Stimulated activated memory B cell treated with anti-CD40 and anti-IgM and Interleukin-4, amounts not matched to agents 10 μg/mL and 1 μg/mL and 100 μg/mL, for 72 hours (primary cell): ENCODE results near the gene DST.

Source experiments
- ATAC-seq: fragments of 150-1000 bp; cut with Tn5 transposase; 2 replicates; pipeline ENCODE4 v1.10.0; 2021
- H3K27ac Mint-ChIP-seq: one replicate; pipeline ENCODE4 v1.8.0; 2022; ENCODE audit warnings: mild to moderate bottlenecking, mixed read lengths
- H3K27me3 Mint-ChIP-seq: one replicate; pipeline ENCODE4 v1.8.0; 2022; ENCODE audit warnings: mixed read lengths
- H3K36me3 Mint-ChIP-seq: one replicate; pipeline ENCODE4 v1.8.0; 2022; ENCODE audit warnings: mixed read lengths
- H3K4me1 Mint-ChIP-seq: one replicate; pipeline ENCODE4 v1.8.0; 2022; ENCODE audit warnings: mixed read lengths
- H3K4me3 Mint-ChIP-seq: one replicate; pipeline ENCODE4 v1.8.0; 2022; ENCODE audit warnings: mild to moderate bottlenecking, moderate library complexity, mixed read lengths
- H3K9me3 Mint-ChIP-seq: one replicate; pipeline ENCODE4 v1.8.0; 2022; ENCODE audit warnings: mixed read lengths

The DST gene

GRCh38 chr6:56642366-56643261, at the start of gene DST:
TSS of gene DST (minus strand) at chr6:56642889.
- Mint-ChIP-seq H3K27me3 (peaks cover 12% of the 10 kb centered on the region), H3K36me3 (no peaks in the 10 kb centered on the region), H3K9me3 (no peaks in the 10 kb centered on the region), H3K27ac (no peak within 1 kb of the TSS), H3K4me3 (no peak within 1 kb of the TSS), H3K4me1 (no peaks in the 10 kb centered on the region)
- no peak for ATAC-seq

- ATAC-seq, result no peak
- no peaks in the 10 kb centered on the region for H3K36me3 Mint-ChIP-seq
- H3K27me3 Mint-ChIP-seq, result no peaks in the 10 kb centered on the region
- H3K9me3 Mint-ChIP-seq, result no peaks in the 10 kb centered on the region
- H3K4me3 Mint-ChIP-seq, result no peak overlapping the region
- H3K4me1 Mint-ChIP-seq, result peaks cover 7% of the 10 kb centered on the region
- H3K27ac Mint-ChIP-seq, result no peak overlapping the region
Measured at GRCh38 chr6:56691814-56692213, 49.1 kb upstream of the DST start.

DNA sequence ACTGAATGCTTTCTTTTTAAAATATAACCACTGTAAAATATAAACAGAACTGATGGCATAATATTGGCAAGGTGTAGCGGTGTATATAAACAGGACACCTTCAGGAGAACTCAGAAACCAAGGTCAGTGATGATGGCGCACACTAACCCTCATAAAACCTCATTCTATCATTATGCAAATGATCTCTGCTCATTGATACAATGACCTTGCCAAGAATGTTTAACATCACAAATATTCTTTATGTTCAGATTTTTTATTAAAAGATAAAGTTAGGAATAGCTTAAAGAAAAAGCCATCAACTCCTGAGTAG, 48.6 kb upstream of the DST start:
- H3K27me3 Mint-ChIP-seq, result no peaks in the 10 kb centered on the region
- no peak overlapping the region for H3K27ac Mint-ChIP-seq
- peaks cover 7% of the 10 kb centered on the region for H3K4me1 Mint-ChIP-seq
- no peak for ATAC-seq
- no peaks in the 10 kb centered on the region for H3K9me3 Mint-ChIP-seq
- no peaks in the 10 kb centered on the region for H3K36me3 Mint-ChIP-seq
- H3K4me3 Mint-ChIP-seq, result no peak overlapping the region

- no peak for ATAC-seq
- Mint-ChIP-seq H3K9me3 (no peaks in the 10 kb centered on the region), H3K4me3 (no peak overlapping the region), H3K36me3 (no peaks in the 10 kb centered on the region), H3K4me1 (peaks cover 7% of the 10 kb centered on the region), H3K27ac (no peak overlapping the region), H3K27me3 (no peaks in the 10 kb centered on the region)
Measured at GRCh38 chr6:56690519-56691285, 48.0 kb upstream of the DST start.

- no peak overlapping the region for H3K4me3 Mint-ChIP-seq
- H3K36me3 Mint-ChIP-seq, result no peaks in the 10 kb centered on the region
- no peaks in the 10 kb centered on the region for H3K9me3 Mint-ChIP-seq
- peaks cover 7% of the 10 kb centered on the region for H3K4me1 Mint-ChIP-seq
- no peak for ATAC-seq
- no peaks in the 10 kb centered on the region for H3K27me3 Mint-ChIP-seq
- H3K27ac Mint-ChIP-seq, result no peak overlapping the region
Measured at GRCh38 chr6:56689663-56690062, 47.0 kb upstream of the DST start.

- Mint-ChIP-seq H3K27me3 (no peaks in the 10 kb centered on the region), H3K9me3 (no peaks in the 10 kb centered on the region), H3K27ac (no peak overlapping the region), H3K4me1 (peaks cover 7% of the 10 kb centered on the region), H3K4me3 (no peak overlapping the region), H3K36me3 (no peaks in the 10 kb centered on the region)
- ATAC-seq, result no peak
Measured at GRCh38 chr6:56689114-56689513, 46.4 kb upstream of the DST start.

- H3K36me3 Mint-ChIP-seq, result no peaks in the 10 kb centered on the region
- no peak for ATAC-seq
- H3K4me1 Mint-ChIP-seq, result peaks cover 7% of the 10 kb centered on the region
- no peak overlapping the region for H3K27ac Mint-ChIP-seq
- no peaks in the 10 kb centered on the region for H3K9me3 Mint-ChIP-seq
- H3K4me3 Mint-ChIP-seq, result no peak overlapping the region
- no peaks in the 10 kb centered on the region for H3K27me3 Mint-ChIP-seq
Measured at GRCh38 chr6:56688521-56688920, 45.8 kb upstream of the DST start.

GRCh38 chr6:56687551-56687950, 44.9 kb upstream of the DST start:
- no peaks in the 10 kb centered on the region for H3K9me3 Mint-ChIP-seq
- no peak overlapping the region for H3K27ac Mint-ChIP-seq
- H3K27me3 Mint-ChIP-seq, result no peaks in the 10 kb centered on the region
- no peak for ATAC-seq
- H3K4me3 Mint-ChIP-seq, result no peak overlapping the region
- H3K4me1 Mint-ChIP-seq, result peaks cover 7% of the 10 kb centered on the region
- H3K36me3 Mint-ChIP-seq, result no peaks in the 10 kb centered on the region

DNA sequence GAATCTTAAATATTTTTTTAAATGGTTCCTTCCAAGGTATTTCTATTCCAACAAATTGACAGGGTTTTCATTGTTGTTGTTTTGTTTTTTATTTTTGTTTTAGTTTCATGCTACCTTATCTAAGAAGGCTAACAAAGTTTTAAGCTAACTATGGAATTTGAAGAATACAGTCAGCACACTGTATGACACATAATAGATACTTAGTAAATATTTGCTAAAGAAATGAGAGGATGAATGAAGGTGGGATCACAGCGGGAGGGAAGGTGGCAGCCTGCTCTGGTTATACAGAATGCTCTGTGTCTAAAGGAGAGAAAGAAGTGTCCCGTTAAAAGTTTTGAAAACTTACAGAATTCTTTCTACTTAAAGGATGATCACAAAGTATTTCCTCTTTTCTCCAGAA, 43.7 kb upstream of the DST start:
- no peak for ATAC-seq
- Mint-ChIP-seq H3K36me3 (no peaks in the 10 kb centered on the region), H3K9me3 (no peaks in the 10 kb centered on the region), H3K27me3 (no peaks in the 10 kb centered on the region), H3K4me1 (peaks cover 7% of the 10 kb centered on the region), H3K27ac (no peak overlapping the region), H3K4me3 (no peak overlapping the region)

- no peaks in the 10 kb centered on the region for H3K9me3 Mint-ChIP-seq
- H3K4me1 Mint-ChIP-seq, result peaks cover 7% of the 10 kb centered on the region
- no peaks in the 10 kb centered on the region for H3K36me3 Mint-ChIP-seq
- ATAC-seq, result no peak
- no peaks in the 10 kb centered on the region for H3K27me3 Mint-ChIP-seq
- H3K27ac Mint-ChIP-seq, result no peak overlapping the region
- H3K4me3 Mint-ChIP-seq, result no peak overlapping the region
Measured at GRCh38 chr6:56685994-56686393, 43.3 kb upstream of the DST start.

DNA sequence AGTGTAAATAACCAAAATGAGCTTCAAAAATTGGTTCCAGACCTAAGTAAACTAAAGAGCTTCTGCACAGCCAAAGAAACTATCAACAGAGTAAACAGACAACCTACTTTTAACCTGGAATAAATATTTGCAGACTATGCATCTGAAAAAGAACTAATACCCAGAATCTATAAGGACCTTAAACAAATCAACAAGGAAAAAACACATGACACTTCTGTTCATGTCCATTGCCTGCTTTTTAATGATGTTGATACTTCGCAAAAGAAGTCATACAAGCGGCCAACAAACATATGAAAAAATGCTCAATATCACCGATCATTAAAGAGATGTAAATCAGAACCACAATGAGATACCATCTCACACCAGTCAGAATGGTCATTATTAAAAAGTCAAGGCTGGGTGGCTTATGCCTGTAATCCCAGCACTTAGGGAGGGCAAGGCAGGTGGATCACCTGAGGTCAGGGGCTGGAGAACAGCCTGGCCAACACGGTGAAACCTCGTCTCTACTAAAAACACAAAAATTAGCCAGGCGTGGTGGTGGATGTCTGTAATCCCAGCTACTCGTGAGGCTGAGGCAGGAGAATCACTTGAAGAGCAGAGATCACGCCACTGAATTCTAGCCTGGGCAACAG, 42.5 kb upstream of the DST start:
- ATAC-seq, result no peak
- Mint-ChIP-seq H3K9me3 (no peaks in the 10 kb centered on the region), H3K4me1 (peaks cover 7% of the 10 kb centered on the region), H3K27ac (no peak overlapping the region), H3K27me3 (no peaks in the 10 kb centered on the region), H3K36me3 (no peaks in the 10 kb centered on the region), H3K4me3 (no peak overlapping the region)

DNA sequence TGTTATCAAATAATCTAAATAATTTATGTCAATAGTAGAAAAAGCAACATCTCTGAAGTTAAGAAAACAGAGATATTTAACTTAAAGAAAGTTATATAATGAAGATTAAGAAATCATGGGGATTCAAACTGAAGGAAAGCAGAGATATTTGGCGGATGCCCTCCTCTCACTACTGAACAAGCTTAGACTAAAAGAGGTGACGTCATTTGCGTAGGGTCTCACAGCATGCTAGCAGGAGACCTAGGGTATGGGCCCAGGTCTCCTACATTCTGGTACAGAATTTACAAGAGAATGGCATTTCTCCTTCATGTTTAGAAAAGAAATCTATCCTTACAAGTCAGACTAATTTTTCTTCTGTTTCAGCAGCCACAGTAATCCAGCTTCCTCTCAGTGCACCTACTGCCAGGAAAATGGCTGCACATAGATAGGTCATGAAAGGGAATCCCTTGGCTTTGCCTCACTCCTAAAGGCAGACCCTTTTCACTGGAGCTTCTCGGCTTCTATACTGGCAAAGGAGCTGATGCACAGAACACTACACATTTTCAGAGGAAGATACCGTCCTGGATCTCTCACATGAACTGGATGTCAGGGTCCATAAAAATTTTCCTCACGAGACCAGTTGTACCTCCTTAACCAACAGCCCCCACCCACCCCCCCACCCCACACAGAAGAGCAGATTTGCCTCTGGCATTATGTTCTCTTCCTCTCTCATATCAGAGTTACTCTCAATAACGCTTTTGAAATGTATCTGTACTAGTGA, 41.8 kb upstream of the DST start:
- Mint-ChIP-seq H3K27me3 (no peaks in the 10 kb centered on the region), H3K4me1 (peaks cover 7% of the 10 kb centered on the region), H3K27ac (no peak overlapping the region), H3K9me3 (no peaks in the 10 kb centered on the region), H3K36me3 (no peaks in the 10 kb centered on the region), H3K4me3 (no peak overlapping the region)
- ATAC-seq, result no peak

DNA sequence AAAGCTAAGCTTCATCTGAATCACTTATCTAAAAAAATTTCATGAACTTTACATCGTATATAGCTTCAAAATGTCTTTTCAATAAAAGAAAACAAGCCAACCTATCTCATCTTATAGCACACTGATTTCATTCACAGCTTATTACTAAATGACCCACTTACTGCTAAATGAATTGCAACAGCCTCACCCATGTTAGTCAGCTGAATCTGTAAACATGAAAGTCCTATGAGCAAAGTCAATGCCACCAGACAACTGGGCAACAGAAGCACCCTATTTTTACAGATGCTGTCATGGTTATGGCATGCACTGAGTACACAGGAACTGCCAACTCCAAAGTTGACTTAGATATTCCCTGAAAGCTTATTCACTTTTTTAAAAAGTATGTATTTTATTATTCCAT, 41.2 kb upstream of the DST start:
- Mint-ChIP-seq H3K27me3 (no peaks in the 10 kb centered on the region), H3K27ac (no peak overlapping the region), H3K36me3 (no peaks in the 10 kb centered on the region), H3K4me3 (no peak overlapping the region), H3K9me3 (no peaks in the 10 kb centered on the region), H3K4me1 (peaks cover 6% of the 10 kb centered on the region)
- ATAC-seq, result no peak

DNA sequence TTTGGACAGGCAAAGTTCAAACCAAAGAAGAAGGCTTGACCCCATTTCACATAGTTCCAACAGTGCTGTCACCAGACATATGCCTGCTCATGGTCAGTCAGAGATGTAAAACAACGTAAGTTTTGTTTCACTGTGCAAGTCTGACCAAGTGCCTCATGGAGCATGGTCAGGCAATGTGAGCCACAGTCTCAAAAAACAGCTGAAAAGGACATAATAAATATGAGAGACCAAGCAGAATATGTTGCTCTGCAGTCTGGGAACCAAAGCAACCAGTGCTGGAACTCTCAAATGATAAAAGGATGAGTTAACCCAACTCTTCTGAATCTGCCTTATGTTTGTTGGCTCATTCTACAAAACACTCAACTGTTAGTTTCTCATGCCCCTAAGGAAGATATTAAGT, 39.9 kb upstream of the DST start:
- H3K27me3 Mint-ChIP-seq, result no peaks in the 10 kb centered on the region

DNA sequence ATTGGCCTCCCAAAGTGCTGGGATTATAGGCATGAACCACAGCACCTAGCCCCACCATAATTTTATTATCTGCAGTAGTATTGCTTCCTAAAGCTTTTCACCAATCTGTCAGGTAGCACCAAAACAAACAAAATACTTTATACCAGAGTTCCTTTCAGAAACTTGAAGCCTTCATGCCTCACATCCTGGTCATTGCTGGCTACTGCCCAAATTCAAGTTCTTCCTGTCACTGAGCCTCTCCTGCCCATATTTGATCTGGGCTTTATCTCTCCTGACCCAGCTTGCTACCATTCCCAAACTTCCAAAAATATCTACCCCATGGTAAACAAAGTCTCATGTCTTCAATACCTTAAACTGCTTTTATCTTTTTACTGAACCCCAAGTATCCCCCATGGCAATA, 34.9 kb upstream of the DST start:
- no peaks in the 10 kb centered on the region for H3K9me3 Mint-ChIP-seq
- H3K36me3 Mint-ChIP-seq, result no peaks in the 10 kb centered on the region
- ATAC-seq, result no peak
- H3K27me3 Mint-ChIP-seq, result no peaks in the 10 kb centered on the region
- no peak overlapping the region for H3K4me3 Mint-ChIP-seq
- H3K27ac Mint-ChIP-seq, result no peak overlapping the region
- no peaks in the 10 kb centered on the region for H3K4me1 Mint-ChIP-seq

More for the DNA sequence above, 39.9 kb upstream of the DST start:
- H3K4me3 Mint-ChIP-seq, result no peak overlapping the region
- no peaks in the 10 kb centered on the region for H3K4me1 Mint-ChIP-seq
- no peak overlapping the region for H3K27ac Mint-ChIP-seq
- ATAC-seq, result no peak
- H3K36me3 Mint-ChIP-seq, result no peaks in the 10 kb centered on the region
- H3K9me3 Mint-ChIP-seq, result no peaks in the 10 kb centered on the region
